ENCODE measurements around the gene NINJ2. TPM values are rescaled to one million over a fixed set of nuclear protein-coding genes. Genes with fewer than 3 reads are reported as not detected.
A peak's percentile ranks its signal among the peaks of the same experiment; 100 is the strongest.

Gene NINJ2
- total RNA-seq, 2 experiments from 2014 or later: 5.1 to 7.5 TPM

DNA sequence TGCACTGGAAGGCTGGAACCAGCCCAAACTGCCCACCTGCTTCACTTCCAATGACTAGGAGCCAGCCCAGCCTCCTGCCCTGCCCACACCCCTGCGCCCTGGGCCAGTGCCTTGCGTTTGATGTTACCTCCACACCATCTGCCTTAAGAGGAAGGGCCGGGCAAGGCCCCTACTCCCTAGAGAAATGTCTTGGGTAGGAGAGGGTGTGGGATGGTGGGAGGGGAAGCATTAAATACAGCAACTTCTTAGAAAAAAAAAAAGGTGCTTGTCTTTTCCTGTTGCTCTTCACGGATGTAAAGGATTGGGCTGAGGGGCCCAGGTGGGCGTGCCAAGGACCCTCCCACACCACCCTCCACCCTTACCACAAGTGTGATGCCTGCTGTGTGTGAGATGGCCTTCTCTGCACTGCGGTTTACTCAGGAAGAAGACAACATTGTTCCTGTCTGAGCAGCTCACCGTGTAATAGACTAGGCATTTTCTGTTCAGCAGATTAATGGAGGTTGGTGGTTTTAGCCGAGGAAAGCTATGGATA lies 99.9 kb downstream of the NINJ2 start:
- H3K27ac Mint-ChIP-seq: peak overlapping the region; percentile 64
- peak; percentile 71 for DNase-seq
- H3K36me3 Mint-ChIP-seq: no peaks in the 10 kb centered on the region
- intact Hi-C loops (cut with micrococcal nuclease): loop anchor here (10.0 kb wide), 1 partner anchor 1031 kb away; the partner anchor contains the start of gene FBXL14
- ChIA-PET CTCF (interaction anchor here (0.9 to 4.1 kb wide), 4 partner anchors 12 to 386 kb away, joined by 3 to 19 read pairs (median 10); partner anchors contain the start of gene RAD52), POLR2A (interaction anchor here (1.0 kb wide), 1 partner anchor 189 kb away, joined by 3 read pairs; the partner anchor contains the start of gene WNK1)
- peak overlapping the region; percentile 43 for H3K4me3 Mint-ChIP-seq
- no peaks in the 10 kb centered on the region for H3K27me3 Mint-ChIP-seq
- H3K4me1 Mint-ChIP-seq (ENCODE audit: low read depth): peaks cover 51% of the 10 kb centered on the region
- H3K9me3 Mint-ChIP-seq: no peaks in the 10 kb centered on the region

DNA sequence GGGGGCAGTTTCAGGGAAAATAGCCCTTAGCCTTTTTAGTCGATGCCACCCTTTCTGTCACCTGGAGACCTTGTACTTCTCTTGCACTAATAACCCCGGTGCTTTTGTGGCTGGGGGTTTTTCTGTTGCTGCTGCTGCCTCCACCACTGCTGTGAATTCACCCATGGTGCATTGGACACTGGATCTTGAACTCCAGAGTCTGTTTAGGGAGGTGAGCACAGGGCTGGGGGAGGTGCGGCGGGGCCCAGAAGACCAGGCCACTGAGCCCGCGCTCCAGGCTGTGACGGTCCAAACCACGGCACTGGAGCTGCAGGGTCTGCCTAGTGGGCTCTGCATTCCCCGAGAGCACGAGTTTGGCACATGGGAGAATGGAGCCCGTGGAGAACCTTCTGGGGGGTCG lies 100.6 kb downstream of the NINJ2 start:
- H3K9me3 Mint-ChIP-seq: no peaks in the 10 kb centered on the region
- peaks cover 49% of the 10 kb centered on the region for H3K4me1 Mint-ChIP-seq (ENCODE audit: low read depth)
- intact Hi-C loops (cut with micrococcal nuclease): loop anchor here (10.0 kb wide), 1 partner anchor 1032 kb away; the partner anchor contains the start of gene FBXL14
- no peak for DNase-seq
- H3K27me3 Mint-ChIP-seq: no peaks in the 10 kb centered on the region
- H3K36me3 Mint-ChIP-seq: no peaks in the 10 kb centered on the region
- H3K4me3 Mint-ChIP-seq: no peak overlapping the region
- ChIA-PET CTCF (no interaction called here), POLR2A (no interaction called here)
- peak overlapping the region; percentile 64 for H3K27ac Mint-ChIP-seq

DNA sequence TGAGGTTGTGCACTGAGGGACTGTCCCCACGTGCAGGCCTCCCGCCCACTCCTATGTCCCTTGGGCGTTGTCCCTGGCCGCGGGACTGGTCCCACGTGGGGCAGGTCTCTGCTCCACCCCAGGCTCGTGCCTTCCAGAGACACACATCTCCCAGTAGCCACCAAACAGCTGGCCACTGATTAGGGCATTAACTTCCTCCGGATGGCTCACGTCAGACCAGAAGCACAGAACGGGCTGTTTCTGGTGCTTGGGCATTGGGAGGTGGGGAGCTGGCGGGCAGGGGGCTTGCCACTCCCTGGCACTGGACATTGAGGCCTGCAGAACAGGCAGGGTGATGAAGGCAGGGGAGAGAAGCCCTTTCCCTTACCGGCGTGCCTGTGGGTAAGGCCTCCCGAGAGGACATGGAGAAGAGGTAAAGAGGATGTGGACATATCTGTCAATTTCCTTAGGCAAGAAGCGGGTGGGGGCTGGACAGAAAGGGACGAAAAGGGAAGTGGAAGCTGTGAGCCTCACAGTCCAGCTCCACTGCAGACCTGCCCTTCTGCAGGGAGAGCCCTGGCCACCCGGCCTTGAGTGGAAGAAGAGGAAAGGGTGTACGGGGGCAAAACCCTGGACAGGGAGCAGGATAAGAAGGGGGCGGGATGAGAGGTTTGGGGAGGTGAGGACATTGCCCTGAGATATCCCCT lies 101.2 kb downstream of the NINJ2 start:
- Mint-ChIP-seq H3K9me3 (no peaks in the 10 kb centered on the region), H3K27ac (no peak overlapping the region), H3K4me3 (no peak overlapping the region), H3K27me3 (no peaks in the 10 kb centered on the region), H3K4me1 (ENCODE audit: low read depth) (peaks cover 48% of the 10 kb centered on the region), H3K36me3 (no peaks in the 10 kb centered on the region)
- DNase-seq: no peak
- POLR2A ChIA-PET: no interaction called here
- intact Hi-C loops (cut with micrococcal nuclease): loop anchor here (10.0 kb wide), 1 partner anchor 1033 kb away; the partner anchor contains the start of gene FBXL14
- CTCF ChIA-PET: no interaction called here

DNA sequence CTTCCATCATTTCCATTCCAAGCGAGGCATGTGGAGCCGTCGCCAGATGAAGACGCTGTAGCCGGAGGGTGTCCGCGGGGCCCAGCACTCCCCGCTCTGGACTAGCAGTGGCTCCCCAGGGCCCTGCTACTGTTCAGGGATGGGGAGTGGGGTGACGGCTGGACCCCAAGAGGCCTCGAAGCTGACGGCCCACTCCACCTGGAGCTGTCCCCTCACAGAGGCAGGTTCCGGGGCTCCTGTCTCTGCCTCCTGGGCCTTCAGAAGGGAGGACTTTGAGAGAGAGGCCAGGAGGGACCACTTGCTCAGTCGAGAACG lies 101.9 kb downstream of the NINJ2 start:
- Mint-ChIP-seq H3K4me3 (no peak overlapping the region), H3K9me3 (no peaks in the 10 kb centered on the region), H3K27ac (no peak overlapping the region), H3K4me1 (ENCODE audit: low read depth) (peaks cover 44% of the 10 kb centered on the region), H3K27me3 (no peaks in the 10 kb centered on the region), H3K36me3 (no peaks in the 10 kb centered on the region)
- CTCF ChIA-PET: interaction anchor here (1.1 to 1.5 kb wide), 2 partner anchors 8 to 108 kb away, joined by 3 to 5 read pairs; no protein-coding TSS in a partner anchor
- intact Hi-C loops (cut with micrococcal nuclease): loop anchor here (10.0 kb wide), 1 partner anchor 1033 kb away; the partner anchor contains the start of gene FBXL14
- DNase-seq: no peak
- POLR2A ChIA-PET: no interaction called here

DNA sequence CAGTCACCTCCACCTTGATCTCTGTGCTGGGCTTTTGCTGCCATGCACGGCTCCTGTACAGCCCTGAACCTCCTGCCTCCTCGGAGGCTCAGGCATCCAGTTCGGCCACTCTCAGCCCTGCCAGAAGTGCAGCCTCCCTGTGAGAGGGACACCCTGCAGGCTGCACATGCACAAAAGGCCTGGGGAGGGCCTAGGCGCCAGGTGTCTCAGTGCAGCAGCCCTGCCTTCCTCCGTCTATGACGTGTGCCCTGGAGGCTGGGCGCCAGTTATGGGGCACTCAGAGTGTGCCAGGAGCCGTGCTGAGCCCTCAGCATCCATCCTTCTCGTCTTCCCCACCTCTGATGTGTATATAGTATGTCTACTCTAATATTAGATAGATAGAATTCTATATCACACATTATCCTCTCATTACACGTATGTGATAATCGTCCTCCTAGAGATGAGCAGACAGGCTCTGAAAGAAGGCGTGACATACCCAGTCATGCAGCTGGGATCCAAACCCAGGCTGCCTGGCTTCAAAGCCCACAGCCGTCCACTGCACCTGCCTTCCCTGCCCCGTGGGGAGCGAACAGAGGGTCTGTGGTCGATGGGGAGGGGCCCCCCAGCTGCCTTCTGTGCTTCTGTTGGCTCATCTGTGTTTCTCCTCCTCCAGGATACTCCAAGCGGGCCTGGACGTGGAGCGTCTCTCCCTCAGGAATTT lies 102.4 kb downstream of the NINJ2 start:
- Mint-ChIP-seq H3K27ac (no peak overlapping the region), H3K4me3 (no peak overlapping the region)
- no peak for DNase-seq

DNA sequence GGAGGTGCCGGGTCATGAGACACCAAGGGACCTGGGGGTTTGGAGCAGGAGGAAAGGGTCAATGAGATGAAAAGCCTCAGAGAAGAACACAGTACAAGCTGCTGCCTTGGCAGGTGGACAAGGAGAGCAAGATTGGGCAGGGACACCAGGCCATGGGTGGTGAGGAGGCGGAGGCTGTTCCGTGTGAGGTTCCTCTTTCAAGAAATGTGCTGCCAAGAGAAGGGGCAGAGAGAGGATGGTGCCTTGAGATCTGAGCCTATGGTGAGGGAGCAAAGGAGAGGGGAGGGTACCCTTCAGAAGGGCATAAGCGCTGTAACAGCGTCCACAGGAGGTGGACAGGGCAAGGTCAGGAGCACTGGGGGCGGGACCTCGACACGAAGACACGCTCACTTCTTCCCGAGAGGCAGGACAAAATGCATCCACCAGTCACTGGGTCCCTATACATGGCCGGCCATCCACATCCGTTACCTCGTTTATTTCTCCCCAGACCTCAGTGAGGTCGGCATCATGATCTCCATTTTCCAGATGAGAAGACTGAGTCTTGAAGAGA lies 103.3 kb downstream of the NINJ2 start:
- ChIA-PET CTCF (interaction anchor here (0.9 to 1.5 kb wide), 2 partner anchors 10 to 107 kb away, joined by 3 to 5 read pairs; no protein-coding TSS in a partner anchor), POLR2A (no interaction called here)
- H3K27me3 Mint-ChIP-seq: no peaks in the 10 kb centered on the region
- H3K4me1 Mint-ChIP-seq (ENCODE audit: low read depth): peaks cover 32% of the 10 kb centered on the region
- no peak for DNase-seq
- H3K36me3 Mint-ChIP-seq: no peaks in the 10 kb centered on the region
- no peak overlapping the region for H3K4me3 Mint-ChIP-seq
- intact Hi-C loops (cut with micrococcal nuclease): loop anchor here (10.0 kb wide), 1 partner anchor 1035 kb away; the partner anchor contains the start of gene FBXL14
- H3K9me3 Mint-ChIP-seq: no peaks in the 10 kb centered on the region
- H3K27ac Mint-ChIP-seq: no peak overlapping the region

More for the DNA sequence above, 102.4 kb downstream of the NINJ2 start:
- no peaks in the 10 kb centered on the region for H3K27me3 Mint-ChIP-seq
- ChIA-PET POLR2A (no interaction called here), CTCF (interaction anchor here (1.1 to 1.5 kb wide), 2 partner anchors 9 to 107 kb away, joined by 3 to 5 read pairs; no protein-coding TSS in a partner anchor)
- intact Hi-C loops (cut with micrococcal nuclease): loop anchor here (10.0 kb wide), 1 partner anchor 1034 kb away; the partner anchor contains the start of gene FBXL14
- peaks cover 39% of the 10 kb centered on the region for H3K4me1 Mint-ChIP-seq (ENCODE audit: low read depth)
- no peaks in the 10 kb centered on the region for H3K36me3 Mint-ChIP-seq
- no peaks in the 10 kb centered on the region for H3K9me3 Mint-ChIP-seq

DNA sequence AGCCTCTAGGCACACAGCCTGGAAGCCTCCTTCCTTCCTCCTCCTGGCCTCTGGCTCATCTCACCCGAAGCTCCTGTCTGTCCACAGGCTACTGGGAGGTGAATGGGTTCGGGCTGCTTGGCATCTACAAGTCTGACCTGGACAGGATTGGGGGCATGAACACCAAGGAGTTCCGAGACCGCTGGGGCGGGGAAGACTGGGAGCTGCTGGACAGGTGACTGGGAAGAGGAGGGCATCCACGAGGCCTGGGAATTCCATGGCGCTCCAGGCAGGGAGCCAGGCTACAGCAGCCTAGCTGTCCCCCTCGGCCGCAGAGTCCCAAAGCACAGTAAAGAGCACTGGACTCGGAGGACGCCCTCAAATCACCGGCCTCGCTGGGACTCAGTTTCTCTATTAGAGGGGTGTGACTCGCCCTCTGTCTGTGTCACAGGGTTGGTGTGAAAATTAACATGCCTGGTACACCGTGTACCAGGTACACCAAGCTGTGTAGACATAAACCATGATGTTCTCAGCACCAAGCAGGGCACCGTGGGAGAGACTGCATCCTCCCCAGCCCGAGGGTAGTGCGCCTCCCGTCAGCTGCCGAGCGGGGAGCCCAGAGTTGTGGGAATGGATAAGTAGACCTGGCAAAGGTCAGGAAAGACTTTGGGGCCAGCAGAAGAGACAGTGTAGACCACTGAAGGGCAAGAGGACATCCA lies 103.9 kb downstream of the NINJ2 start:
- no peaks in the 10 kb centered on the region for H3K27me3 Mint-ChIP-seq

DNA sequence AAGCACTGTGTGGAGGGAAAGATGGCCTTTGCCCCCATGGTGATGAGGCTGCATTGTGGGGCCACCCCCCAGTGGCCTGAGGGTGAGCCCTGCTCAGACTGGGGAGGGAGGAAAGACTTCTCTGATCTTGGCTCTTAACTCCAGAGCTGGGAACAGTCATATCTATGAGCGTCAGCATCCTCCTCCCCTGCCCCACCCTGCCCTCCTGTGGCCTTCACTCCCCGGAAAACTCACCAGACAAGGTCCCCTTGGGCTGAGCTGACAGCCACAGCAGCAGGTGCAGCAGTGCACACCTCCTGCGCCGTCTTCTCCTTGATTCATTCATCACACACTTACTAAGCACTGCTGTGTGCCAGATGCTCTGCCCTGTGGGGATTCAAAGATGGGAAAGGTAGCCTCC lies 104.7 kb downstream of the NINJ2 start:
- H3K4me3 Mint-ChIP-seq: no peak overlapping the region
- ChIA-PET CTCF (interaction anchor here (0.5 to 1.1 kb wide), 3 partner anchors 9 to 13 kb away, joined by 3 read pairs; no protein-coding TSS in a partner anchor), POLR2A (no interaction called here)
- H3K4me1 Mint-ChIP-seq (ENCODE audit: low read depth): peaks cover 25% of the 10 kb centered on the region
- H3K27ac Mint-ChIP-seq: no peak overlapping the region
- DNase-seq: no peak
- no peaks in the 10 kb centered on the region for H3K9me3 Mint-ChIP-seq
- no peaks in the 10 kb centered on the region for H3K36me3 Mint-ChIP-seq
- intact Hi-C loops (cut with micrococcal nuclease): no loop called here
- no peaks in the 10 kb centered on the region for H3K27me3 Mint-ChIP-seq

More for the DNA sequence above, 103.9 kb downstream of the NINJ2 start:
- ChIA-PET CTCF (interaction anchor here (0.9 to 1.1 kb wide), 2 partner anchors 10 to 106 kb away, joined by 3 read pairs; no protein-coding TSS in a partner anchor), POLR2A (no interaction called here)
- no peaks in the 10 kb centered on the region for H3K9me3 Mint-ChIP-seq
- intact Hi-C loops (cut with micrococcal nuclease): no loop called here
- no peak for DNase-seq
- no peaks in the 10 kb centered on the region for H3K36me3 Mint-ChIP-seq
- no peak overlapping the region for H3K4me3 Mint-ChIP-seq
- H3K27ac Mint-ChIP-seq: no peak overlapping the region
- H3K4me1 Mint-ChIP-seq (ENCODE audit: low read depth): peaks cover 27% of the 10 kb centered on the region

DNA sequence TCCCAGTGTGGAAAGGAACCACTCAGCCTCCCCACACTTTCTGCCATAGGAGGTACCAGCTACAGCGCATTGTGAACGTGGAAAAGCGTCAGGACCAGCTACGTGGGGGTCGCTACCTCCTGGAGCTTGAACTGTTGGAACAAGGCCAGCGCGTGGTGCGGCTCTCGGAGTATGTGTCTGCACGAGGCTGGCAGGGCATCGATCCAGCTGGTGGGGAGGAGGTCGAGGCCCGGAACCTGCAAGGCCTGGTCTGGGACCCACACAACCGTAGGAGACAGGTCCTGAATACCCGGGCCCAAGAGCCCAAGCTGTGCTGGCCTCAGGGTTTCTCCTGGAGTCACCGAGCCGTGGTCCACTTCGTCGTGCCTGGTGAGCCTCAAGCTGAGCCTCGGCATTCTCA lies 106.7 kb downstream of the NINJ2 start:
- DNase-seq: no peak
- intact Hi-C loops (cut with micrococcal nuclease): no loop called here
- POLR2A ChIA-PET: no interaction called here
- CTCF ChIA-PET: interaction anchor here (1.7 to 2.1 kb wide), 3 partner anchors 10 to 114 kb away, joined by 5 to 12 read pairs (median 9); no protein-coding TSS in a partner anchor
- Mint-ChIP-seq H3K4me3 (no peak overlapping the region), H3K27me3 (no peaks in the 10 kb centered on the region), H3K9me3 (no peaks in the 10 kb centered on the region), H3K27ac (no peak overlapping the region), H3K36me3 (no peaks in the 10 kb centered on the region), H3K4me1 (ENCODE audit: low read depth) (peaks cover 26% of the 10 kb centered on the region)

DNA sequence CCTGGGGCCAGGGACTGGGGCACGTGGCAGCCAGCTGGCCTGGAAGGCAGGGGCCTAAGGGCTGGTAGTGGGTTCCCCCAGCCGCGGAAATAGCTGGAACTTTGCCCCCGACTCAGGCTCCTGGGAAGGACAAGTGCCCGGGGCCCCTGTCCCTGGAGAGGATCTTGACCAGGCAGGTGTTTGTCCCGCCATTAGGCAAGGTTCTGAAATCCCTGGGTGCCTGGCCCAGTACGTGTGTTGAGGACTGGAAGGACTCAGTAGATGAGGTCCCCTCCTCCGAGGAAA lies 109.3 kb downstream of the NINJ2 start:
- Mint-ChIP-seq H3K4me3 (no peak overlapping the region), H3K27me3 (no peaks in the 10 kb centered on the region), H3K4me1 (ENCODE audit: low read depth) (peaks cover 26% of the 10 kb centered on the region), H3K9me3 (no peaks in the 10 kb centered on the region), H3K36me3 (no peaks in the 10 kb centered on the region), H3K27ac (no peak overlapping the region)
- ChIA-PET CTCF (interaction anchor here (1.2 kb wide), 1 partner anchor 101 kb away, joined by 5 read pairs; no protein-coding TSS in a partner anchor), POLR2A (no interaction called here)
- DNase-seq: no peak
- intact Hi-C loops (cut with micrococcal nuclease): no loop called here

DNA sequence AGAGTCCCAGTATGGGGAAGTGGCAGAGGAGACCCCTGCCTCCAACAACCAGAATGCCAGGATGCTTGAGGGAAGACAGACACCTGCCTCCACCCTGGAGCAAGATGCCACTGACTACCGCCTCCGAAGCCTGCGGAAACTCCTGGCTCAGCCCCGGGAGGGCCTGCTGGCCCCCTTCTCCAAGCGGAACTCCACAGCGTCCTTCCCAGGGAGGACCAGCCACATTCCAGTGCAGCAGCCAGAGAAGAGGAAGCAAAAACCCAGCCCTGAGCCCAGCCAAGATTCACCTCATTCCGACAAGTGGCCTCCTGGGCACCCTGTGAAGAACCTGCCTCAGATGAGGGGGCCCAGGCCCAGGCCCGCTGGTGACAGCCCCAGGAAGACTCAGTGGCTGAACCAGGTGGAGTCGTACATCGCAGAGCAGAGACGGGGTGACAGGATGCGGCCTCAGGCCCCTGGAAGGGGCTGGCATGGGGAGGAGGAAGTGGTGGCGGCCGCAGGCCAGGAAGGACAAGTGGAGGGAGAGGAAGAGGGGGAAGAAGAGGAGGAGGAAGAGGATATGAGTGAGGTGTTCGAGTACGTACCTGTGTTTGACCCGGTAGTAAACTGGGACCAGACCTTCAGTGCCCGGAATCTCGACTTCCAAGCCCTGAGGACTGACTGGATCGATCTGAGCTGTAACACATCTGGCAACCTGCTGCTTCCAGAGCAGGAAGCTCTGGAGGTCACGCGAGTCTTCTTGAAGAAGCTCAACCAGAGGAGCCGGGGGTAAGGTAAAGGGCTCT lies 109.8 kb downstream of the NINJ2 start:
- Mint-ChIP-seq H3K36me3 (no peaks in the 10 kb centered on the region), H3K9me3 (no peaks in the 10 kb centered on the region), H3K27me3 (no peaks in the 10 kb centered on the region), H3K4me3 (no peak overlapping the region), H3K4me1 (ENCODE audit: low read depth) (peaks cover 26% of the 10 kb centered on the region), H3K27ac (no peak overlapping the region)
- POLR2A ChIA-PET: no interaction called here
- peak; percentile 48 for DNase-seq
- intact Hi-C loops (cut with micrococcal nuclease): no loop called here
- CTCF ChIA-PET: interaction anchor here (1.2 to 2.9 kb wide), 2 partner anchors 100 to 101 kb away, joined by 5 to 36 read pairs; no protein-coding TSS in a partner anchor
